ENCODE measurements around the gene PBX1.

The PBX1 gene

GRCh38 chr1:164667001-164667400, 108.0 kb downstream of the PBX1 start:
- Histone ChIP-seq H3K27ac (ENCODE audit: low read length) (no peak overlapping the region), H3K9me3 (ENCODE audit: control insufficient read depth, low read depth, low read length) (no peaks in the 10 kb centered on the region), H3K4me1 (ENCODE audit: control insufficient read depth, low read depth, low read length) (peaks cover 25% of the 10 kb centered on the region), H3K9ac (ENCODE audit: low read length) (no peak overlapping the region), H3K4me3 (ENCODE audit: low read length) (no peak overlapping the region), H3K36me3 (ENCODE audit: control insufficient read depth, low read depth, low read length) (no peaks in the 10 kb centered on the region), H3K27me3 (ENCODE audit: control insufficient read depth, insufficient read depth, low read length) (no peaks in the 10 kb centered on the region)

GRCh38 chr1:164667600-164667999, 108.6 kb downstream of the PBX1 start:
- no peak overlapping the region for H3K9ac ChIP-seq (ENCODE audit: low read length)
- H3K4me3 ChIP-seq (ENCODE audit: low read length): no peak overlapping the region
- H3K27me3 ChIP-seq (ENCODE audit: control insufficient read depth, insufficient read depth, low read length): no peaks in the 10 kb centered on the region
- H3K9me3 ChIP-seq (ENCODE audit: control insufficient read depth, low read depth, low read length): no peaks in the 10 kb centered on the region
- peaks cover 27% of the 10 kb centered on the region for H3K4me1 ChIP-seq (ENCODE audit: control insufficient read depth, low read depth, low read length)
- H3K36me3 ChIP-seq (ENCODE audit: control insufficient read depth, low read depth, low read length): no peaks in the 10 kb centered on the region
- no peak overlapping the region for H3K27ac ChIP-seq (ENCODE audit: low read length)

- Histone ChIP-seq H3K9me3 (ENCODE audit: control insufficient read depth, low read depth, low read length) (no peaks in the 10 kb centered on the region), H3K4me3 (ENCODE audit: low read length) (no peak overlapping the region), H3K4me1 (ENCODE audit: control insufficient read depth, low read depth, low read length) (peaks cover 27% of the 10 kb centered on the region), H3K27ac (ENCODE audit: low read length) (no peak overlapping the region), H3K9ac (ENCODE audit: low read length) (no peak overlapping the region), H3K27me3 (ENCODE audit: control insufficient read depth, insufficient read depth, low read length) (no peaks in the 10 kb centered on the region), H3K36me3 (ENCODE audit: control insufficient read depth, low read depth, low read length) (no peaks in the 10 kb centered on the region)
These were observed 109.8 kb downstream of the PBX1 start for GRCh38 chr1:164668491-164669400.

GRCh38 chr1:164670026-164670425, 111.0 kb downstream of the PBX1 start:
- no peaks in the 10 kb centered on the region for H3K9me3 ChIP-seq (ENCODE audit: control insufficient read depth, low read depth, low read length)
- H3K36me3 ChIP-seq (ENCODE audit: control insufficient read depth, low read depth, low read length): no peaks in the 10 kb centered on the region
- no peak overlapping the region for H3K27ac ChIP-seq (ENCODE audit: low read length)
- no peaks in the 10 kb centered on the region for H3K27me3 ChIP-seq (ENCODE audit: control insufficient read depth, insufficient read depth, low read length)
- no peak overlapping the region for H3K4me3 ChIP-seq (ENCODE audit: low read length)
- no peak overlapping the region for H3K9ac ChIP-seq (ENCODE audit: low read length)
- H3K4me1 ChIP-seq (ENCODE audit: control insufficient read depth, low read depth, low read length): peaks cover 27% of the 10 kb centered on the region

- Histone ChIP-seq H3K27me3 (ENCODE audit: control insufficient read depth, insufficient read depth, low read length) (no peaks in the 10 kb centered on the region), H3K9ac (ENCODE audit: low read length) (no peak overlapping the region), H3K9me3 (ENCODE audit: control insufficient read depth, low read depth, low read length) (no peaks in the 10 kb centered on the region), H3K4me1 (ENCODE audit: control insufficient read depth, low read depth, low read length) (peaks cover 27% of the 10 kb centered on the region), H3K27ac (ENCODE audit: low read length) (no peak overlapping the region), H3K36me3 (ENCODE audit: control insufficient read depth, low read depth, low read length) (no peaks in the 10 kb centered on the region), H3K4me3 (ENCODE audit: low read length) (no peak overlapping the region)
These were observed 111.8 kb downstream of the PBX1 start for GRCh38 chr1:164670786-164671185.

- H3K9me3 ChIP-seq (ENCODE audit: control insufficient read depth, low read depth, low read length): no peaks in the 10 kb centered on the region
- H3K36me3 ChIP-seq (ENCODE audit: control insufficient read depth, low read depth, low read length): no peaks in the 10 kb centered on the region
- no peak overlapping the region for H3K27ac ChIP-seq (ENCODE audit: low read length)
- no peaks in the 10 kb centered on the region for H3K27me3 ChIP-seq (ENCODE audit: control insufficient read depth, insufficient read depth, low read length)
- H3K4me3 ChIP-seq (ENCODE audit: low read length): no peak overlapping the region
- H3K9ac ChIP-seq (ENCODE audit: low read length): no peak overlapping the region
- H3K4me1 ChIP-seq (ENCODE audit: control insufficient read depth, low read depth, low read length): peaks cover 27% of the 10 kb centered on the region
These were observed 112.5 kb downstream of the PBX1 start for GRCh38 chr1:164671323-164671965.

- H3K9me3 ChIP-seq (ENCODE audit: control insufficient read depth, low read depth, low read length): no peaks in the 10 kb centered on the region
- H3K27ac ChIP-seq (ENCODE audit: low read length): no peak overlapping the region
- H3K36me3 ChIP-seq (ENCODE audit: control insufficient read depth, low read depth, low read length): no peaks in the 10 kb centered on the region
- no peaks in the 10 kb centered on the region for H3K27me3 ChIP-seq (ENCODE audit: control insufficient read depth, insufficient read depth, low read length)
- H3K4me1 ChIP-seq (ENCODE audit: control insufficient read depth, low read depth, low read length): peaks cover 27% of the 10 kb centered on the region
- H3K9ac ChIP-seq (ENCODE audit: low read length): no peak overlapping the region
- no peak overlapping the region for H3K4me3 ChIP-seq (ENCODE audit: low read length)
These were observed 113.1 kb downstream of the PBX1 start for GRCh38 chr1:164671966-164672571.

- no peak overlapping the region for H3K27ac ChIP-seq (ENCODE audit: low read length)
- no peak overlapping the region for H3K4me3 ChIP-seq (ENCODE audit: low read length)
- no peaks in the 10 kb centered on the region for H3K36me3 ChIP-seq (ENCODE audit: control insufficient read depth, low read depth, low read length)
These were observed 113.6 kb downstream of the PBX1 start for GRCh38 chr1:164672588-164672987.

GRCh38 chr1:164673584-164674214, 114.7 kb downstream of the PBX1 start:
- Histone ChIP-seq H3K9ac (ENCODE audit: low read length) (no peak overlapping the region), H3K9me3 (ENCODE audit: control insufficient read depth, low read depth, low read length) (no peaks in the 10 kb centered on the region), H3K4me1 (ENCODE audit: control insufficient read depth, low read depth, low read length) (peaks cover 23% of the 10 kb centered on the region), H3K36me3 (ENCODE audit: control insufficient read depth, low read depth, low read length) (peaks cover 4% of the 10 kb centered on the region), H3K4me3 (ENCODE audit: low read length) (no peak overlapping the region), H3K27me3 (ENCODE audit: control insufficient read depth, insufficient read depth, low read length) (no peaks in the 10 kb centered on the region), H3K27ac (ENCODE audit: low read length) (no peak overlapping the region)

More at GRCh38 chr1:164672588-164672987, 113.6 kb downstream of the PBX1 start:
- H3K27me3 ChIP-seq (ENCODE audit: control insufficient read depth, insufficient read depth, low read length): no peaks in the 10 kb centered on the region
- H3K9ac ChIP-seq (ENCODE audit: low read length): no peak overlapping the region
- H3K4me1 ChIP-seq (ENCODE audit: control insufficient read depth, low read depth, low read length): peaks cover 25% of the 10 kb centered on the region
- no peaks in the 10 kb centered on the region for H3K9me3 ChIP-seq (ENCODE audit: control insufficient read depth, low read depth, low read length)

- Histone ChIP-seq H3K9ac (ENCODE audit: low read length) (no peak overlapping the region), H3K27ac (ENCODE audit: low read length) (no peak overlapping the region), H3K36me3 (ENCODE audit: control insufficient read depth, low read depth, low read length) (peaks cover 8% of the 10 kb centered on the region), H3K4me1 (ENCODE audit: control insufficient read depth, low read depth, low read length) (peaks cover 18% of the 10 kb centered on the region), H3K4me3 (ENCODE audit: low read length) (no peak overlapping the region), H3K27me3 (ENCODE audit: control insufficient read depth, insufficient read depth, low read length) (no peaks in the 10 kb centered on the region), H3K9me3 (ENCODE audit: control insufficient read depth, low read depth, low read length) (no peaks in the 10 kb centered on the region)
These were observed 116.4 kb downstream of the PBX1 start for GRCh38 chr1:164675342-164675904.

GRCh38 chr1:164678136-164678700, 119.2 kb downstream of the PBX1 start:
- no peak overlapping the region for H3K27ac ChIP-seq (ENCODE audit: low read length)
- H3K36me3 ChIP-seq (ENCODE audit: control insufficient read depth, low read depth, low read length): peaks cover 11% of the 10 kb centered on the region

More at GRCh38 chr1:164678136-164678700, 119.2 kb downstream of the PBX1 start:
- Histone ChIP-seq H3K9me3 (ENCODE audit: control insufficient read depth, low read depth, low read length) (no peaks in the 10 kb centered on the region), H3K4me3 (ENCODE audit: low read length) (no peak overlapping the region), H3K27me3 (ENCODE audit: control insufficient read depth, insufficient read depth, low read length) (no peaks in the 10 kb centered on the region), H3K9ac (ENCODE audit: low read length) (no peak overlapping the region), H3K4me1 (ENCODE audit: control insufficient read depth, low read depth, low read length) (peaks cover 5% of the 10 kb centered on the region)

Measured in iPS-18a (cell line).